HG03097 (cell line): ENCODE measurements around the gene NAP1L4.
A peak's percentile ranks its signal among the peaks of the same experiment; 100 is the strongest.

ENCODE experiments used
- ATAC-seq: cut with Tn5 transposase; IDR thresholded peaks from one replicate; pipeline ENCODE4 v1.9.1; 2021; ENCODE audit not compliant: unreplicated experiment, low FRiP score

NAP1L4 gene

GRCh38 chr11:2995893-2996554 lies 3.9 kb upstream of the NAP1L4 start:
- ATAC-seq = no peak

- ATAC-seq = no peak
Measured at GRCh38 chr11:2995031-2995561, 3.0 kb upstream of the NAP1L4 start.

GRCh38 chr11:2994336-2994730 lies 2.2 kb upstream of the NAP1L4 start:
- ATAC-seq = no peak

DNA sequence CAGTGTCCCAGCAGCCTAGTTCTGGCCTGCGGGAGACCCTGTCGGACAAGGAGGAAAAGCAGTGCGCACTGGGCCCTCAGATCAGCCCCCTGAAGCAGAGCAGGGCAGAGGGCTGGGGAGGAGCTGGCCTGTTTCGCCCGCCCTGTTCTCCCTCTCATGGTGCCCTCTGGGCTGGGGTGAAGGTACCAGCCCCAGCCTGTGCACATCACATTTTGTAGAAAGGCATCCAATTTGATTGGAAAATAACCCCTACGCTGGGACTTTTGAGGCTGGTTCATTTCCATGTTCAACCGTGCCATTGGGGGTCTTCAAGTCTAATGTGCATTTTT lies 832 bp upstream of the NAP1L4 start:
- no peak for ATAC-seq

DNA sequence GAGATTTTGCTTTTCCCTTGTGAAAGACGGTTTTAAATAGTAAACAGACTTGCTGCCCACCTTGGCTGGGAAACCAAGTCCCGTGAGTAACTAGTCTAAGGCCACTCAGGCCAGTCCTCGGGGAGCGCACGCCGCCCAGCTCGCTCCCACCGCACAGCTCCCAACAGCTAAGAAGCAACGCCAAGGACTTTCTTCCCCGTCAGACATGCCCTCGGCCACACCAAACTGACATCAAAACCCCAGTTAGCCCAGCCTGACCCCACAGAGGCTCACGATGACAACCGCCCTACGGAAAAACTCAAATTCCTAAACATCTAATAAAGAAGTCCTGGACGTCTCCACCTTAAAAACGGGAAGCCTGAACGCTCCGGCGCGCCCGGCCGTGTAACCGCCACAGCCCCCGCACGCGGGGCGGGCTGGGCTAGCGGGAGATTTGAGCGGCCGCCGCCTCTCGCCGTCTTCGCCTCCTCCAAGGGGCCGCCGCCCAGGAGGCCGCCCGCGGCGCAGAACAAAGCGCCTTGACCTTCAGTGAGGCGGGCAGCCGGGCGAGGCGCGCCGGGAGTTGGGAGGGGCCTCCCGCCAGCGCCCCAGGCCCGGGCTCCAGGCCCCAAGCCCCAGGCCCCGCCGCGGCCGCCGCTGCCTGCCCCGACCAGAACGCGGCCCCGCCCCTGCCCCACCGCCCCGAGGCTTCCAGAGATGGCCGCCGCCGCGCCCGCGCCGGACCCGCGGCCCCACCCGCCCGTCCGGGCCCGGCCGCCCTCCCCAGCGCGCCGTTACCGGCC lies 486 bp downstream of the NAP1L4 start:
- peak; percentile 33 for ATAC-seq

DNA sequence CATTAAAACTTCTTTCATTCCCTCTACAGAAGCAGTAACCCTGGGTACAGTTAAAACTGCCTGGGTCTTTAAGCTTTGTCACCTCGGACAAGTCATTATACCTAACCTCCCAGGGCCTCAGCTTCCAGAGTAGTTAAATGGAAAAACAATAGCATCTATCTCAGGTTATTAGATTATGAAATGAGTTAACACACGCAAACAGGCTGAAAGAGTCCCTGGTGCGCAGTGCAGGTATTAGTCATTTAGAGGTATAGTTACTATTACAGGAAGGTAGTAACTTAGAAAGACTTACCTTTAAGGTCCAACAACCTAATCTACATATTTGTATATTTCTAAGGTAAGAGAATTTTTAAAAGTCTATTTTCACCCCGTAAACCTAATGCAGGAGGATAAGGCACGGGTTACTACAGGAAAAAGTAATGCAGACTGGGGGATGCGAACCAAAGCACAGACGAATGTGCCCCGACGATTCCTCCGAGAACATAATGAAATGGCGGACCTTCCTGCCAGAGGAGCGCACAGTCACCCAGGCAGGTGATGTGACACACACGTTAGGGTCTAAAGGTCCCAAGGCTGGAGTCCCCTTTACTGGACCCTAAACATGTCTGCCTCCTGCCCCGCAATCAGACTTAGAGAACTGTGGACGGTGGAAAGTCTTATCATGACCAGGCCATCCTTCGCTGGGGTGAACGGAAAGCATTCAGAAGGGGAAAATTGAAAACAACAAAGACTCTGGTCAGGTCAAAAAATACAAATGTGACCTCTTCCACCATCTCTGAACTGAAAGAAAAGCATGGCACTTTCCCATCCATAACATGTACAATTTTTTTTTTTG lies 1.3 kb downstream of the NAP1L4 start:
- no peak for ATAC-seq

GRCh38 chr11:2989551-2989950 lies 2.6 kb downstream of the NAP1L4 start:
- ATAC-seq = no peak

GRCh38 chr11:2989006-2989405 lies 3.1 kb downstream of the NAP1L4 start:
- no peak for ATAC-seq

- no peak for ATAC-seq
Measured at GRCh38 chr11:2987881-2988861, 4.0 kb downstream of the NAP1L4 start.

GRCh38 chr11:2983908-2984307 lies 8.2 kb downstream of the NAP1L4 start:
- no peak for ATAC-seq

DNA sequence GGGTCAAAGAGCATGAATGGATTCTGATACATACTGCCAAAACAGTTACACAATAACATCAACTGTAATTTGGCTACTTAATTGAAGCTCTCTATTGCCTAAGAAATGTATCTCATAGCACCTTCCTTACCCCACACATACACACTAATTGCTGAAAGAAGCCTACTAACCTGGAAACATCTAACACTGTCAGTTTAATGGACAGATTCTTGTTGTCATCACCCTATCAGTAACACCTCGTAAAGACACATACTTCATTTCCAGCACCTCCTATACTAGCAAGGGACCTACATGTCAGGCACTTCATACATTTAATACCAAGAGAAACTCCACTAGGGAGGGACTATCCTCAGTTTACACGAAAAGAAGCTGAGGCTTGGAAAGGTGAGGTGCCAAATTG lies 9.9 kb downstream of the NAP1L4 start:
- no peak for ATAC-seq

- ATAC-seq = no peak
Measured at GRCh38 chr11:2981130-2981529, 11.0 kb downstream of the NAP1L4 start.

GRCh38 chr11:2980168-2980840 lies 11.8 kb downstream of the NAP1L4 start:
- no peak for ATAC-seq

DNA sequence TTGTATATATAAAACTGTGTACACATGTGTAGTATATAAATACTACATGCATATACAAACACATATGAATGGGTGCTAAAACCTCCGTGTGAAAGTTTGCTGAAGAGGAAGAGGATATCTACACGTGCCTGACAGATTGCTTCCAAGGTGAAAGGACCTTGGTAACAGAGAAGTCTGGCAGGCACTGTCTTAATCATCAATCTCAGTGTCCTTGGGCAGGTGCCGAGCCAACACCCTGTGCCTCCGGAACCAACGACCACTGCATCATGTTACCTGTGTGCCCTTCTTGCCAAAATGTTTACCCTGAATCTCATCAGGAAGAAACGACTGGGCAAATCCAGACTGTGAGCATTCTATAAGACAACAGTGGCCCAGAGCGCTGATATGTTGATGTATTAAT lies 15.0 kb downstream of the NAP1L4 start:
- no peak for ATAC-seq

DNA sequence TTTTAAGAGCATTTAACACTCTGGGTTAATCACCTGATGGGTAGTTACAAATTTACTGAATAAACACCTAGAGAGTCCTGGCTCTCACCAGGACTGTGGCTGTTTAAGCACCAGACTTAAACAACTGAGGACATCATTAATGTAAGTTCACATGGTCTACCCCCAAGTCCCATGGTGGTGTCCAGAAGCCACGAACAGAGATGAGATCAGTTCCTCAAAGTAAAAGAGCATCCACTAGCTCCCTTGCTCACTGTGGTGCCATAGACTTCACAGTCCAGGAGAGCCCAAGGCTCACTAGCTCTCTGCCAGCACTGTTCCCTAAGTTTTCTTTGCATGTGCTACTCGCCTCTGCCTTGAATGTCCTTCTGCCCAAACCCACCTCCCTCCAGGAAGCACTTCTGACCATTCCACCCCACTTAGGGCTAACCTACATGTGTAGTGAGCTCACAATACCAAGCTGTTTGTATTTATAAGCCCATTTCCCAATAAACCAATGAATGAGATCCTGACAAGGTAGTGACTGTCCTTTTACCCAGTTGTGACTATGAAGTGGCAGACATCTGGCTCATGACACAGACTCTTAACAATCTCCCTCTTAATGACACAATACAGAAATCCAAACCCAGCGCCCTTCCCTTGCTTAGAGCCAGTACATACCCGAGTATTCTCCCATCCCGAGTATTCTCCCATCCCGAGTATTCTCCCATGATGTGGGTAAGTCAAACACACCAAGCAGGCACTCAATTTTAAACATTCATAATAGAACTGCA lies 15.7 kb downstream of the NAP1L4 start:
- no peak for ATAC-seq

- ATAC-seq = no peak
Measured at GRCh38 chr11:2975594-2975993, 16.5 kb downstream of the NAP1L4 start.

GRCh38 chr11:2974272-2974671 lies 17.9 kb downstream of the NAP1L4 start:
- ATAC-seq = no peak

DNA sequence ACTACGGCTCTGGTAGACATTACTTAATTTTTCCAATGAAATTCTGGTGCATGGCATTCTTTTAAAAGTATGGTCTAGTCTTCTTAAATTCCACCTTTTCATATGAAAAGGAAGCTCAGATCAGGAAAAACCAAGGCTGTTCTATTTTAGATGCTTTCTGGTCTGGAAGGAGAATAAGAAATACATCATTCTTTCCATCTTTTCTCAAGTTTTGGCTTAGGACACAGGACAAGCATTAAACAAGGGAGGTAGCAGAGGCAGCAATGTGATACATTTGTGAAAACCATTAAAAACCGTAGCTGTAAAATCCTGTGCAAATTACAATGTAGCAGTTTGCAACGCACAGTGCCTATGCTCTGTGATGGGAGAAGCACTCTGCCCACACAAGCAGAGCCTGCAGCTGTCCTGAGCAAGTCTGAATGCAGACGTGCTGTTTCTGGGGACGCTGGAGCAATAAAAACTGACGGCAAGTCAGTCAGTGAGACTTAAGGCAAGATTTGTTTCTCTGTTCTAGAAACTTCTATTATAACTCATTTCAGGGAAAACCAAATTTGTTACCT lies 23.7 kb downstream of the NAP1L4 start:
- no peak for ATAC-seq

DNA sequence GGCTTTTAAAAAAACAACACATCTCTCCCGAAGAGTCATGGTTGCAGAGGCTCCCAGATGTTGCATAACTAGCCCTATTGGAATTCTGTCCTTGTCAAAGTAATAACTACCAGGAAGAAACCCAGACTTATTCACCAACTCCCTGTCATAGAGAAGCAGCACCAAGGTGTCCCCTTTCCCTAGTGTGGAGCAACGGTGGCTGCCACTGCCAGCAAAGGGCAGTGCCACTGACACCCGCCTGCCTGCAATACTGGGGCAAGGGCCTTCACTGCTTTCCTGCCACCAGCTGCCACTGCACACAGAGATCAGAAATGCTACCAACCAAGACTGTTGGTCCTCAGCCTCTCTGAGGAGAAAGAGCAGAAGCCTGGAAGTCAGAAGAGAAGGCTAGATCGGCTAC lies 27.3 kb downstream of the NAP1L4 start:
- ATAC-seq = no peak
